IPS-18a (cell line): Measurements from ENCODE around the gene DOCK2.

Experiments
- H3K27ac ChIP-seq: one replicate; pipeline ENCODE4 v1.5.1; 2013; ENCODE audit warnings: low read length
- H3K27me3 ChIP-seq: one replicate; pipeline ENCODE4 v1.6.1; 2013; ENCODE audit warnings: mild to moderate bottlenecking, low read length; ENCODE audit not compliant: control insufficient read depth, insufficient read depth
- H3K36me3 ChIP-seq: one replicate; pipeline ENCODE4 v1.6.1; 2013; ENCODE audit warnings: low read depth, low read length; ENCODE audit not compliant: control insufficient read depth
- H3K4me1 ChIP-seq: one replicate; pipeline ENCODE4 v1.6.1; 2013; ENCODE audit warnings: low read depth, low read length; ENCODE audit not compliant: control insufficient read depth
- H3K4me3 ChIP-seq: one replicate; pipeline ENCODE4 v1.5.1; 2013; ENCODE audit warnings: low read length
- H3K9ac ChIP-seq: one replicate; pipeline ENCODE4 v1.6.1; 2013; ENCODE audit warnings: mild to moderate bottlenecking, low read length, moderate library complexity
- H3K9me3 ChIP-seq: one replicate; pipeline ENCODE4 v1.6.1; 2013; ENCODE audit warnings: low read depth, low read length; ENCODE audit not compliant: control insufficient read depth

DOCK2 gene

DNA sequence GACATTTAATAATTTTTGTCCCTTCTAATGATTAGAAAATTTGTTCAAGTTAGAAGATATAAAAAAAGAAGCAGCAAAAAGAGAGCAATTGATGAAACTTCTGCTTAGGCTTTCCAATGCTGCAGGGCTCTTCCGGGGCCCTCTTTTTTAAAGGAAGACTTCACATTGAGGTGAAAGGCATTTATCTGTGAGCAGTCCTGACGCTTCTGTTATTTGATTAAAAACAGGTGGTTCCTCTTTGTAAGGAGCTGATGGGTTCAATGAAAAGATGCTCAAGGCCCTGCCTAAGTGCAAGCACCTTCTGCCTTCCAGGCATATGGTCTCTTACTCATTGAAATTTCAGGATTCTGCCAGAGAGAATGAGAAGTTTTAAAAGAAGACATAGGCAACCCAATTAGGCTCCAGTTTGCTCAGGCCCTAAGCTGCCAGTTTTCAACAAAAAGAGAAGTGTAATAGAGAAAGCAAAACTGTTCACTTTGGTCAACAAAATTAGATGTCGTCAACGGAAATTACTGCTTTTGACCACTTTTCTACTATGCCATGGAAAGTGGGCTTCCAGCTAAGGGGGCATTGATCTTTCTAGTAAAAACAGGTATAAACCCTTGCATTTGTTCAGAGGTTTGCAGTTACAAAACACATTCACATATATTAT is 243.1 kb downstream of the DOCK2 start:
- no peak overlapping the region for H3K27ac ChIP-seq
- no peaks in the 10 kb centered on the region for H3K27me3 ChIP-seq
- no peaks in the 10 kb centered on the region for H3K36me3 ChIP-seq
- H3K9ac ChIP-seq, result no peak overlapping the region
- no peaks in the 10 kb centered on the region for H3K9me3 ChIP-seq
- no peak overlapping the region for H3K4me3 ChIP-seq
- H3K4me1 ChIP-seq, result no peaks in the 10 kb centered on the region

DNA sequence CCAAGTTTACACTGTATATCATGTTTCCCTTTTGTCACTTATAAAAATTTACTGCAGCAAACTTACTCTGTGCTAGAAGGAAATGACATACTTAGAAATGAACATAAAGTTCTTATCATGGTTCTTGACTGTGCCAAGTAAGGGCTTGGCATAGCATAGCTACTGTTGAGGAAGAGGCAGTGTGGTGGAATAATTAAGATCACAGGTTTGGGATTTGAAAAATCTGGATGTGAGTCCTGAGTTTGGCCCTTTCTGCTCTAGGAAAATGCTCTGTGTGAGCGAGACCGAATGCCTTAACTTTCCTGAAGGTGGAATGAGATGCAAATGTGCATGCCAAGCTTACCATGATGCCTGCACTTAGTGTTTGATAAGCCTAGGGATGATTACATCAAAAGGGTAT is 243.7 kb downstream of the DOCK2 start:
- H3K4me1 ChIP-seq, result no peaks in the 10 kb centered on the region
- H3K4me3 ChIP-seq, result no peak overlapping the region
- no peaks in the 10 kb centered on the region for H3K36me3 ChIP-seq

DNA sequence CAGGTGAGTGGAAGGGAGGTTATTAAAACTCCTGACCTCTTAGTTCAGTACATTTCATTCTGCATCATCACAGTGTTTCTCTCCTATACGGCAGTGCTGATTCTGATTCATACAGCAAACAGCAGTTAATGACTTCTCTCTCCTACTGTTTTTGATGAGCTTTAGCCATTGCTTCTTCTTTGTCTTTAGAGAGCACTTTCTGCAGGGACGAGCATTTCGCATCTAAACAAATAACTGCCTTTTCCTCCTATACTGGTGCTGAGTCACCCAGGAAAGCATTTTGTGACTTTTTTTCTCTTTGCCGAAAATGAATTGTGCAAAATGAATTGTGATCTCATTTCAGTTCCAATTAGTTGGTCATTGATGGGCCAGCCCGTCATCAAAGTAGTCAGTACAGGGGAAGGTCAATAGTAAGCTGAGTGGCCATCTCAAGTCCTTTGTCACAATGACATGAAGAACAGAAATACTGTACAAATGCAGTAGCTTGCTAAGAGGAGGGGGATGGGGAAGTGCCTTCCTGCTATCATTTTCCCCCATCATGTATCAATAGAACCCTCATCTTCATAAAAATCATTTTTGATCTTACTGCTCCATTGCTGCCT is 244.7 kb downstream of the DOCK2 start:
- H3K4me3 ChIP-seq, result no peak overlapping the region
- H3K9me3 ChIP-seq, result no peaks in the 10 kb centered on the region
- H3K27me3 ChIP-seq, result no peaks in the 10 kb centered on the region
- H3K27ac ChIP-seq, result no peak overlapping the region
- H3K36me3 ChIP-seq, result no peaks in the 10 kb centered on the region
- no peak overlapping the region for H3K9ac ChIP-seq
- H3K4me1 ChIP-seq, result no peaks in the 10 kb centered on the region

More for the DNA sequence above, 243.7 kb downstream of the DOCK2 start:
- no peaks in the 10 kb centered on the region for H3K27me3 ChIP-seq
- no peak overlapping the region for H3K9ac ChIP-seq
- no peaks in the 10 kb centered on the region for H3K9me3 ChIP-seq
- no peak overlapping the region for H3K27ac ChIP-seq

DNA sequence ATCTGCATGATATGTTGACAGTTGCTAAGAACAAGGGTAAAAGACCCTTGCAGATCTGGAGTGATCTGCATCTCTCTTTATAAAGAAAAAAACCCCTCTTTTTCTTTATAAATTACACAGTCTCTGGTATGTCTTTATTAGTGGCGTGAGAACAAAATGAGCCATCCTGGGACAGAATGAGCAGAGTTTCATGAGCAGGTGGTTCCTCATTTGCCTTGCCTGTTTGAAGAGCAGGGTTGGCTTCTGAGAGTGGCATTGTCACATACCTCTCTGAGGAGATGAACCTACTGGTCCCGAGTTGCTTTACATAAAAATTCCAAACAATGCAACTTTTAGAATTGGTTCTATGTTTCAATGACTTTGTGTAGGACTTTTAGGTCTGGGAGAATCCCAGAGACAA is 249.0 kb downstream of the DOCK2 start:
- Histone ChIP-seq H3K4me1 (no peaks in the 10 kb centered on the region), H3K27me3 (no peaks in the 10 kb centered on the region), H3K36me3 (no peaks in the 10 kb centered on the region), H3K9ac (no peak overlapping the region), H3K27ac (no peak overlapping the region), H3K9me3 (no peaks in the 10 kb centered on the region), H3K4me3 (no peak overlapping the region)

DNA sequence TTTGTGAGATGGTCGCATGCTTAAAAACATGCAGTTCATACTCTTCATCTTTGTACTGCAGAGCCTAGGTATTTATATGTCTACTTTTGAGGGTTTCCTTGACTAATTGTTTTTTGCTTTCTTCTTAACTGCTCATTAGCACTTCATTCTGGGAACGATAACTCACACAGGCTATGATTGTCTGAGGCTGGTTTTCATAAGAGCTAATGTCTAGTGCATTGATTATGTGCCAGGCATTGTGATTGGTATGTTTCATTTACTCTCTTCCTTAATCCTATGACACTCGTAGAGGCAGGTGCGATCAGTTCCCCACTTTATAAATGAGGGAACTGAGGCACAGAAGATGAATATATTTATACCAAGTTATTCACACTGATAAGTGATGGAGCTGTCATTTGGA is 249.6 kb downstream of the DOCK2 start:
- Histone ChIP-seq H3K4me1 (no peaks in the 10 kb centered on the region), H3K9me3 (no peaks in the 10 kb centered on the region), H3K4me3 (no peak overlapping the region), H3K36me3 (no peaks in the 10 kb centered on the region), H3K9ac (no peak overlapping the region), H3K27ac (no peak overlapping the region), H3K27me3 (no peaks in the 10 kb centered on the region)

DNA sequence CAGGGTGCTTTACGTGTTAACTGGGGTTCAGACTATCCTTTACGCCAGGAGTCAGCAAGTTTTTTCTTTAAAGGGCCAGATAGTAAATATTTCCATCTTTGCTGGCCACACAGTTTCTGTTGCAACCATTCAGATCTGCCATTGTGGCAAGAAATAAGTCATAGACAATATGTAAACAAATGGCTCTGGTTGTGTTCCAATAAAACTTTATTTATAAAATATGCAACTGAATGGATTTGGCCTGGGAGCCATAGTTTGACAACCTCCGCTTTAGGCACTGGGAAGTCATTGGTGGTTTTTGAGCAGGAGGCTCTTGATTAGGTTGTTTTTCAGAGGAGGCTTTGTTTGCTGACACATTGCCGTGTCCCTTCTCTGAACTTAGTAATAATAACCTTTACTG is 252.5 kb downstream of the DOCK2 start:
- H3K4me1 ChIP-seq, result no peaks in the 10 kb centered on the region
- H3K27me3 ChIP-seq, result no peaks in the 10 kb centered on the region
- no peak overlapping the region for H3K4me3 ChIP-seq
- no peaks in the 10 kb centered on the region for H3K9me3 ChIP-seq
- H3K36me3 ChIP-seq, result no peaks in the 10 kb centered on the region
- no peak overlapping the region for H3K9ac ChIP-seq
- H3K27ac ChIP-seq, result no peak overlapping the region

DNA sequence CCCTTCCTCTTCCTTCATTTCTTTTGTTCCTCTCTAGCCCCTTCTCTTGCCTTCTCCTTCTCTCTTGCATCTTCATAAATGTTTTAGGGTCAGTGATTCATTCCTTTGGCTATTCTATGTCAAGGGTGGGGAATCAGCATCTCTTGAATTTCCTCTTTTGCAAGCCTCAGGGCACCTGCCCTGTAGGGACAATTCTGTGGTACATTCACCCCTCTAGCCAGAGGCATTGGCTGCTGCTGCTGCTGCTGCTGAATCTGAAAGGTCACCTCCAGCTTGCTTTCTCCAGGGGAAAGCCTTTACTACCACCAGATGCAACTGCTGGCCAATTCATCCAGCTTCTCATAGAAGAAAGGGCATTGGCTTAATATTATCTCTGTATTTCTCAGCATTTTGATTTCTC is 255.9 kb downstream of the DOCK2 start:
- Histone ChIP-seq H3K36me3 (no peaks in the 10 kb centered on the region), H3K27ac (no peak overlapping the region), H3K27me3 (no peaks in the 10 kb centered on the region), H3K9me3 (no peaks in the 10 kb centered on the region), H3K4me3 (no peak overlapping the region), H3K4me1 (no peaks in the 10 kb centered on the region), H3K9ac (no peak overlapping the region)

DNA sequence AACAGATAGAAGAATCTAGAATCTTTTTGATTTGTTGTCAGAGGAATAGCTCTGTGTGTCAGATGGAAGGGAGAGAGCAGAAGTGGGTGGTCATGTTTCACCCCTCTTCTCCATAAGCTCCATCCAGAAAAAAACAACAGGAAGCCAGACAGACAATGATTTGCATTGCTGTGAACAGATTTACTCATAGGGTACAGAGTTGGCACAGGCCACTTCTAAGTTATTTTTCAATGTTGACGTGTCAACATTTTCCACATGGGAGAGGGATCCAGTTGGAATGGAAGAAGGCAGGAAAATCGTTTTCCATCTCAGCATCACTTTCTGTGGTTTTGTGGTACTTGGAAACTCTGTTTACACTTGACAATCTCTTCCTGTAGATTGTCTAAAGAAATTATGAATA is 256.5 kb downstream of the DOCK2 start:
- Histone ChIP-seq H3K9me3 (no peaks in the 10 kb centered on the region), H3K4me3 (no peak overlapping the region), H3K4me1 (no peaks in the 10 kb centered on the region), H3K27ac (no peak overlapping the region), H3K36me3 (no peaks in the 10 kb centered on the region), H3K9ac (no peak overlapping the region), H3K27me3 (no peaks in the 10 kb centered on the region)

DNA sequence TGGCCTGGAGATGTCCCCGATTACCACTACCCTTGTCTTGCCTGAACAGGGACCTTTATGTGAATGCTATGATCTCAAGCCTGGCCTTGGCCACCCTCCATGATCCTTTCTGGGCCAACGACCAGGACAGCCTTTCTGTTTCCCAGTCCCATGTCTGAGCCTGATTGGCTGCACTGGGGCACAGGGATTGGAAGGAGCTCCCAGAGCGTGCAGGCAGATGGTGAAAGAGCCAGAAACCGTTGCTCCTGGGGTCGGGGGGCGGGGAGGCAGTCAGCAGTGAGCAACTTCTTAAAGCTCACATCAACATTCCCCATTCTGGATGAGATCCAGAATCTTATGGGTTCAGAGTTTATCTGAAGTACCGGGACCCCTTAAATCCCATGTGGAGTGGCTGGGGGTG is 258.9 kb downstream of the DOCK2 start:
- Histone ChIP-seq H3K27ac (no peak overlapping the region), H3K27me3 (no peaks in the 10 kb centered on the region), H3K9me3 (no peaks in the 10 kb centered on the region), H3K4me3 (no peak overlapping the region), H3K9ac (no peak overlapping the region), H3K4me1 (no peaks in the 10 kb centered on the region), H3K36me3 (no peaks in the 10 kb centered on the region)

DNA sequence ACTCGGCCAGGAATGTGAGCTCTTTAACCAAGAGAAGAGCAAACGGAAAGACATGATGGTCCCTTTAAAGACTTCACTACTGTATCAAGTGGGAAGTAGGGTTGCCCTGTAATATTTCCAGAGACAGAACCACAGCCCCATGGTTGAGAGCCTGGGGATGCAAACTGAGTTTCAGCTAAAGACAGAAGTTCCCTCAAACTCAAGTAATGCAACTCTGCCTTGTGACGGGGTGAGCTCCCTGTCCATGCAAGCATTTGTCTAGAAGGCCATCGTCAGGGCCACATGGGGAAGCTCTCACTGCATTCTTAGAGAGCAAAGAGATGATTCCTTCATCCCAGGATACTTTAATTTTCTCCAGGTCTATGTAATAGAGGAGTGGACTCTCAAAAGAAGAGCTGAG is 260.4 kb downstream of the DOCK2 start:
- H3K27me3 ChIP-seq, result no peaks in the 10 kb centered on the region
- H3K9ac ChIP-seq, result no peak overlapping the region
- H3K4me3 ChIP-seq, result no peak overlapping the region
- no peaks in the 10 kb centered on the region for H3K4me1 ChIP-seq
- H3K9me3 ChIP-seq, result no peaks in the 10 kb centered on the region
- H3K27ac ChIP-seq, result no peak overlapping the region
- H3K36me3 ChIP-seq, result no peaks in the 10 kb centered on the region

DNA sequence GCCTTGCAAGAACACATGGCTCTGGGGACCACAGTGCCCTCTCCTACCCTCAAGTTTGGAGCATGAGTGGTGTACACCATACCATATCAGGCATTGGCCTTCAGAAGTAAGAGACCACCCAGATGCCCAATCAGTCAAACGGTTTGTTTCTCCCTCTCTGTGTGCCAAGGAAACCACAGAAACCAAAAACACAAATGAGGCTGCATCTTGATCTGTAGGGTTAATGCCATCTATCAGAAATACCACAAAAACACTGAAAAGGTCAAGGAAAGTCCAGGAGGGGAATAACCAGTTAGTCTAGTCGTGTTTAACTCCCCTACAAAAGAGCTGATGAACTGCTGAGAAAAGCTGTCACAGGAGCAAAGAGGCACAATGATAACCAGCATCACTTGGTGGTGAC is 264.8 kb downstream of the DOCK2 start:
- Histone ChIP-seq H3K36me3 (no peaks in the 10 kb centered on the region), H3K9me3 (no peaks in the 10 kb centered on the region)

DNA sequence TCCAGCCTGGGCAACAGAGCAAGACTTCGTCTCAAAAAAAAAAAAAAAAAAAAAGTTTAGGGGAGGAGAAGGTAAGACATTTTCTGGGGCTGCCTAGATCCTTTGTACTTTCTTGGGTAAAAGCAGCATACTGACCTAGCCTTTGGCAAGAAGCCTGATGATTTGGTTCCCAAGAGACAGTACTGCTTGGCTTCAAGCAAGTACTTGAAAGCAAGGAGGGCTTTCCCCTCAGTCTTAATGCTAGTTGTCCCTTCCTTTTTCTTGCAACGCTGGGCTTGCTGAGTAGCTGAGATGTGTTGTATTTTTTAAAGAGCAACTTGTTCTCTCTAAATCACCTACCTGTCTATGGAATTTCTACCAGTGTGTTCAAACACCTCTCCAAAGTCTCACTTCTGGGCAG is 267.0 kb downstream of the DOCK2 start:
- H3K27me3 ChIP-seq, result no peaks in the 10 kb centered on the region

More for the DNA sequence above, 264.8 kb downstream of the DOCK2 start:
- H3K27me3 ChIP-seq, result no peaks in the 10 kb centered on the region
- no peaks in the 10 kb centered on the region for H3K4me1 ChIP-seq
- H3K27ac ChIP-seq, result no peak overlapping the region
- no peak overlapping the region for H3K9ac ChIP-seq
- H3K4me3 ChIP-seq, result no peak overlapping the region

More for the DNA sequence above, 267.0 kb downstream of the DOCK2 start:
- Histone ChIP-seq H3K9ac (no peak overlapping the region), H3K4me1 (no peaks in the 10 kb centered on the region), H3K9me3 (no peaks in the 10 kb centered on the region), H3K4me3 (no peak overlapping the region), H3K36me3 (no peaks in the 10 kb centered on the region), H3K27ac (no peak overlapping the region)
